Spinal cord (tissue), 10 donors: ENCODE data around the gene PREP. TPM values are rescaled to one million over a fixed set of nuclear protein-coding genes. Genes with fewer than 3 reads are reported as not detected.

Experiments used
- DNase-seq, 6 donors: peaks; one replicate each; pipeline versions ENCODE4 v3.0.0 to v3.0.0-alpha.2; 2013 to 2015; ENCODE audit warnings: low spot score in 6 of 6, low read depth in 4 of 6
- H3K27ac ChIP-seq: one replicate; pipeline ENCODE4 v1.5.1; 2013; ENCODE audit warnings: low read depth, low read length, control low read depth
- H3K27me3 ChIP-seq: one replicate; pipeline ENCODE4 v1.6.1; 2013; ENCODE audit warnings: low read length; ENCODE audit not compliant: control insufficient read depth, insufficient read depth
- H3K36me3 ChIP-seq: one replicate; pipeline ENCODE4 v1.6.1; 2013; ENCODE audit warnings: low read length; ENCODE audit not compliant: control insufficient read depth, insufficient read depth
- H3K4me1 ChIP-seq: one replicate; pipeline ENCODE4 v1.6.1; 2013; ENCODE audit warnings: low read length; ENCODE audit not compliant: control insufficient read depth, insufficient read depth
- H3K4me3 ChIP-seq: one replicate; pipeline ENCODE4 v1.5.1; 2013; ENCODE audit warnings: low read depth, low read length, control low read depth
- H3K9me3 ChIP-seq: one replicate; pipeline ENCODE4 v1.6.1; 2013; ENCODE audit warnings: low read length; ENCODE audit not compliant: control insufficient read depth, insufficient read depth
- WGBS: methylation state at CpG from one replicate; pipeline ENCODE4 v1.1.5; 2013; ENCODE audit warnings: missing lambda C conversion rate; ENCODE audit not compliant: insufficient coverage; 5-methylcytosine and 5-hydroxymethylcytosine counted together
- polyA plus RNA-seq, 2 donors: library from polyadenylated mRNA; unstranded; fragments of 120-200 nt; gene quantifications; one replicate each; pipeline ENCODE4 v1.2.1, GENCODE V29; 2013; ENCODE audit not compliant: insufficient read length in 2 of 2
- total RNA-seq, 2 donors: library from RNA; depleted of rRNA in 1 of 2; stranded (reverse); fragments of 120-200 nt in 1 of 2; fragments of >200 nt in 1 of 2; gene quantifications; one replicate each; pipeline versions ENCODE4 v1.2.3 to v1.2.4, GENCODE V29; 2013 to 2014
- donor health status: healthy.

Gene PREP
- total and polyA plus RNA-seq, 4 donors, result 21.5 to 40.4 (median 35.3) TPM

DNA sequence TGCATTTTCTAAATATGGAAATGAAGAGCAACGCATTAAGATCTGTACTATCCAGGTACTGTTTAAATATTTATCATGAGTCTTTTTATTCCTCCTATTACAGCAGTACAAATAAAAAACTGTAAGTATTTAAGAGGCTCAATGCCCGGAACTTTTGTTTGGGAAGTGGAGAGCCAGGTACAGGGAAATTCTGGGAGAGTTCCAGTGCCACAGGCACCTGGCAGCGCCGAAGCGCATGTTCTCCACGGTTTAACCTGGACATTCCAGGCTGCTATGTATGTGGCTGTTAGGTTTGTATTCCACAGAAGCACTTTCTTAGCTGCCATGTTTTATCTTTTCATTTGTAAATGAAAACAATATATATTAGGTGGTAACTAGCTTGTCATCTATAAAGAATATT lies 81.7 kb downstream of the PREP start:
- no peaks in the 10 kb centered on the region for H3K9me3 ChIP-seq
- WGBS, result no CpG with 5 or more reads among the region's 6 CpGs
- H3K4me3 ChIP-seq, result no peak overlapping the region
- no peaks in the 10 kb centered on the region for H3K27me3 ChIP-seq
- no peak overlapping the region for H3K27ac ChIP-seq
- H3K4me1 ChIP-seq, result no peaks in the 10 kb centered on the region
- DNase-seq, result peak in 1 of 6 donors; percentile 22
- no peaks in the 10 kb centered on the region for H3K36me3 ChIP-seq

GRCh38 chr6:105320765-105321164 lies 82.1 kb downstream of the PREP start:
- WGBS, result no CpG with 5 or more reads among the region's 3 CpGs
- H3K27me3 ChIP-seq, result no peaks in the 10 kb centered on the region

DNA sequence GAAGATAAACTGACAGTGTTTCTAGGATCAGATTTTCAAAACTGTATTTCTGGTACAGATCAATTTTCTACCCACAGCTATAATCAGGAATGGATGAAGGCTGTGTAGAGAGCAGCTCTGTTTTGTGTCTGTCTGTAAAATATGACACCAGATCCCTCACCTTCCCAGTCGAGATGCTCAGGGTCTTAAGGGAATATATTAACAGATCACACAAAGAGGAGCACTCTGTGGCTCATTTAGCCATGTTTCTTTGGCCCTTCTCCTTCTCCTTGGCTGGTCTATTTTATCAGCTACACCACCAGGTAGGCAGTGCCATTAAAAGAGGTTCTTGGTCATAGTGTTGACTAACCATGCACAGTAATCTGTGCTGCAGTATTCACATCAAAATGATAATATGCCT lies 82.6 kb downstream of the PREP start:
- DNase-seq, result peak in 1 of 6 donors; percentile 34
- H3K9me3 ChIP-seq, result no peaks in the 10 kb centered on the region
- no peaks in the 10 kb centered on the region for H3K36me3 ChIP-seq
- WGBS, result no CpG with 5 or more reads among the region's 1 CpG
- no peaks in the 10 kb centered on the region for H3K4me1 ChIP-seq
- no peak overlapping the region for H3K4me3 ChIP-seq
- H3K27me3 ChIP-seq, result no peaks in the 10 kb centered on the region
- no peak overlapping the region for H3K27ac ChIP-seq

More at GRCh38 chr6:105320765-105321164, 82.1 kb downstream of the PREP start:
- H3K36me3 ChIP-seq, result no peaks in the 10 kb centered on the region
- H3K9me3 ChIP-seq, result no peaks in the 10 kb centered on the region
- no peak overlapping the region for H3K4me3 ChIP-seq
- no peaks in the 10 kb centered on the region for H3K4me1 ChIP-seq
- H3K27ac ChIP-seq, result no peak overlapping the region
- DNase-seq, result peak in 2 of 6 donors; percentile 29 to 78

- H3K9me3 ChIP-seq, result no peaks in the 10 kb centered on the region
- peak in 1 of 6 donors; percentile 56 for DNase-seq
Measured at GRCh38 chr6:105319331-105319730, 83.6 kb downstream of the PREP start.

DNA sequence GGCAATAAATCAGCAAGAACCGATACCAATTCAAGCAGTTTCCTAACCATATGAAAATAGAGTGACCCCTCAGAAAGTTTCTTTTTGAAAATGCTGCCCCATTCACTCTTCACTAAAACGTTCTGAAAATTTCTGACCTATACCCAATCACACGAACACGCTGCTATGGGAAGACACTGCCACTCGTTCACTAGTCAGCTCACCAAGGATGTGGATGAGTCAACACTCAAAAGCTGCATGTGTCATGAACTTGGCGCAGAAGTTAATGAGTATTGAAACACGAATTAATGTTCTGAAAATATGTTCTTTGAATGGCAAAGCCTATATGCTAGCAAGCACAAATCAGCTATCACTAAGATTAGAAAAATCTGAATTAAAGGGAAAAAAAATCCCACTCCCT lies 84.2 kb downstream of the PREP start:
- DNase-seq, result no peak
- no peaks in the 10 kb centered on the region for H3K9me3 ChIP-seq
- no peak overlapping the region for H3K4me3 ChIP-seq
- H3K4me1 ChIP-seq, result no peaks in the 10 kb centered on the region
- H3K27ac ChIP-seq, result no peak overlapping the region
- WGBS, result 90% methylated on average over 2 of the region's 7 CpGs
- no peaks in the 10 kb centered on the region for H3K27me3 ChIP-seq
- no peaks in the 10 kb centered on the region for H3K36me3 ChIP-seq

More at GRCh38 chr6:105319331-105319730, 83.6 kb downstream of the PREP start:
- no CpG with 5 or more reads among the region's 1 CpG for WGBS
- Histone ChIP-seq H3K4me1 (no peaks in the 10 kb centered on the region), H3K36me3 (no peaks in the 10 kb centered on the region), H3K4me3 (no peak overlapping the region), H3K27ac (no peak overlapping the region), H3K27me3 (no peaks in the 10 kb centered on the region)

GRCh38 chr6:105317607-105318533 lies 85.0 kb downstream of the PREP start:
- WGBS, result no CpG with 5 or more reads among the region's 6 CpGs

GRCh38 chr6:105313211-105313610 lies 89.7 kb downstream of the PREP start:
- no peak for DNase-seq
- Histone ChIP-seq H3K27ac (no peak overlapping the region), H3K4me3 (no peak overlapping the region), H3K27me3 (no peaks in the 10 kb centered on the region), H3K36me3 (peaks cover 2% of the 10 kb centered on the region), H3K4me1 (no peaks in the 10 kb centered on the region), H3K9me3 (no peaks in the 10 kb centered on the region)
- 0% methylated on average over 1 of the region's 4 CpGs for WGBS

More at GRCh38 chr6:105317607-105318533, 85.0 kb downstream of the PREP start:
- Histone ChIP-seq H3K27me3 (no peaks in the 10 kb centered on the region), H3K9me3 (no peaks in the 10 kb centered on the region), H3K36me3 (no peaks in the 10 kb centered on the region), H3K27ac (no peak overlapping the region), H3K4me3 (no peak overlapping the region), H3K4me1 (no peaks in the 10 kb centered on the region)
- peak in 1 of 6 donors; percentile 51 for DNase-seq

DNA sequence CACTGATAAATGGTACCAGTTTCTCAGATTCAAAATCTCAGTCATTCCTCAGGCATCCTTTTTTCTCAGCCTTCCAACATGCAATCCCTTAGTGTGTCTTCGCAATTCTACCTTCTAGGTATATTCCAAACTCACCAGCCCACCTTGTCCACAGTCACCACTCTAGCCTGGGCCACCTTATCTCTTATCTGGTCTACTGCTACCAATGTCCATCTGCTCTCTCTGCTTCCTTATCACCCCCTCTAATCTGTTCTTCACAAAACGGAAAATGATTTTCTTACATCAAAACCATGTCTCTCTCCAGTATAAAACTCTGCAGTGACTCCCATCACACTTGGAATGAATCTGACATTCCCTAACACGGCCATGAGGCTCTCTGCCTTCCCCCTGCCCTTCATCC lies 91.9 kb downstream of the PREP start:
- no peaks in the 10 kb centered on the region for H3K9me3 ChIP-seq
- DNase-seq, result no peak
- H3K36me3 ChIP-seq, result peaks cover 2% of the 10 kb centered on the region
- H3K27me3 ChIP-seq, result no peaks in the 10 kb centered on the region
- WGBS, result 96% methylated on average over 3 of the region's 3 CpGs
- no peak overlapping the region for H3K27ac ChIP-seq
- H3K4me3 ChIP-seq, result no peak overlapping the region
- no peaks in the 10 kb centered on the region for H3K4me1 ChIP-seq

GRCh38 chr6:105310371-105310770 lies 92.5 kb downstream of the PREP start:
- H3K27me3 ChIP-seq, result no peaks in the 10 kb centered on the region
- 80% methylated on average over 1 of the region's 1 CpG for WGBS
- peaks cover 2% of the 10 kb centered on the region for H3K36me3 ChIP-seq
- H3K27ac ChIP-seq, result no peak overlapping the region
- H3K4me1 ChIP-seq, result no peaks in the 10 kb centered on the region
- no peak for DNase-seq
- no peak overlapping the region for H3K4me3 ChIP-seq
- no peaks in the 10 kb centered on the region for H3K9me3 ChIP-seq

DNA sequence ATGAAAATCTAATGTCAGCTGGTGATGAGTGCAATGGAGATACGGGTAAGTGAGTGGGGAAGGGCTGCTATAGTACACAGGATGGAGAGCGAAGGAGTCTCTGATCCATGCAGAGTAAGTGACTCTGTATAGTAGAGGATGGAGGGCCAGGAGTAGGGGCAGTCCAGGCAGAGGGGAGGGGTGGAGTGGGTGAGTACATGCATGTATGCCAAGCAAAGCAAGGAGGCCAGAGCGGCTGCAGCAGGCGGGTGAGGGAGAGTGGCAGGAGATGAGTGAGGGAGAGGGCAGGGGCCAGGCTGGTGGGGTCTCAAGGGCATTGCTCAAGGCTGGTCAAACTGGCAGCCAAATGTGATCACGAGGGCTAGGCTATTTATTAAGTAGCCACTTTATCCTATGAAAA lies 94.0 kb downstream of the PREP start:
- Histone ChIP-seq H3K36me3 (peaks cover 2% of the 10 kb centered on the region), H3K4me1 (no peaks in the 10 kb centered on the region), H3K4me3 (no peak overlapping the region), H3K27me3 (no peaks in the 10 kb centered on the region), H3K27ac (no peak overlapping the region), H3K9me3 (no peaks in the 10 kb centered on the region)
- DNase-seq, result no peak
- 87% methylated on average over 5 of the region's 5 CpGs for WGBS
